Measurements from ENCODE around the gene GPR12.

The GPR12 gene

DNA sequence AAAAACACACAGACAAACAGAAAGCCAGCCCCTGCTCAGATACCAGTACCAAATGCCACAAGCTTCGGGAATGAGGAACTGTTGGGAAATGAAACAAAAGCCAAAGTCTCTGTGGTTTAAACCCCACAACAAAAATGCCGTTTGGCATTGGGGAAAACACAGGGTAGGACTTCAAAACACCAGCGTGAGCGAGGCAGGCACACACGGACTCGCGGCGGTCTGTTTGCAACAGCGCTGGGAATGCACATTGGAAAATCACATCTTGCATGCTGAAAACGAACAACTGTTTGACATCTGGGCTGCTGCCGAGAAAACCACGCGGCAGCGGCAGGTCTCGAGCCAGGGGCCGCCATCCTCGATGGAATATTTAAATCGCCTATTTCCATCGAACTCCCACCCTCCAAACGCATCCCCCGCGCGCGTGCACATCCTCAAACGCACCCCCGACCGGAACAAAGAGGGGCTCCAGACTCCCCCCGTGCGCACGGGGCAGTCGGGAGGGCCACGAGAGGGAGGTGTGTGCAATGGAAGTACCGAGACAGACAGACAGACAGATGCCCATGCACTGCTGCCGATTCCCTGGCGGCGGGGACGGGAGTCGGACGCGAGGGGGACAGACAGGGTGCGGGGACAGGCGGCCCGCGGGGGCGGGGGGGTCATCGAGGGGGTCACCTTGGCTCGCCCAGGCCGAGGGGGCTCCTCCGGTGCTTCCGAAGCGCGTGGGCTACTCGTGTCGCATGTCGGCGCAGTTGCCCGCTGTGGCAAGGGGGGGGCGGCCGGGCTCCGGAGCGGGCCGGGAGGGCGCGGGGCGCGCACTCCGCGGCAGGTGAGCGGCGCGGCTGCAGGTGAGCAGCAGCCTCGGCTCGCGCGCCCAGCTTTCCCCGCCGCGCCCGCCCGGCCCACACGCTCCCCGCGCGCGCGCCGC lies at the start of gene GPR12:
Gene GPR12 (minus strand): TSS at position 880 of the 925 bp plus-strand sequence. CDS start 959 bp downstream, outside the sequence.
- DNase-seq (ENCODE audit: extremely low read depth in 1 of 2, low read depth in 1 of 2), result no peak

GRCh38 chr13:26810095-26810494 lies 49.5 kb upstream of the GPR12 start:
- DNase-seq (ENCODE audit: extremely low read depth in 1 of 2, low read depth in 1 of 2), result no peak

GRCh38 chr13:26806891-26807290 lies 46.3 kb upstream of the GPR12 start:
- no peak for DNase-seq (ENCODE audit: extremely low read depth in 1 of 2, low read depth in 1 of 2)

DNA sequence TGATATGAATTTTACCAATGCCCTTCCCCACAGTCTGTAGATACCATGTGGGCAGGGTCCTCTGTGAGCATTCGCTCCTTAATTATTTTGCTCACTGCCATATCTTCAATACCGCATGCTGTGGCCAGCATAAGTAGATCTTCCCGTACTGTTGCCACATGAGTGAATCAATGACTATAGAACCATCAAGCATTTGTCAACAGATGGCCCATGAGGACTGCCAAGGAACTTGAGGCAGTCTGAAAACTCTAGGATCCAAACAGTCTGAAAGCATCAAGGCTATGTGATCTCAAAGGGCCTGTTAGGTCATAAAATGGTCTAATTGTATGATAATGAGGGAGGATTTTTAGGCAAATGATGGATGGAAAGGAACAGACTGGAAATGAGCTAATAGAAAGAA lies 27.4 kb upstream of the GPR12 start:
- DNase-seq (ENCODE audit: extremely low read depth in 1 of 2, low read depth in 1 of 2), result no peak

GRCh38 chr13:26786651-26787295 lies 26.2 kb upstream of the GPR12 start:
- DNase-seq (ENCODE audit: extremely low read depth in 1 of 2, low read depth in 1 of 2), result no peak

- DNase-seq (ENCODE audit: extremely low read depth in 1 of 2, low read depth in 1 of 2), result peak; percentile 16 to 39
Measured at GRCh38 chr13:26785838-26786630, 25.4 kb upstream of the GPR12 start.

DNA sequence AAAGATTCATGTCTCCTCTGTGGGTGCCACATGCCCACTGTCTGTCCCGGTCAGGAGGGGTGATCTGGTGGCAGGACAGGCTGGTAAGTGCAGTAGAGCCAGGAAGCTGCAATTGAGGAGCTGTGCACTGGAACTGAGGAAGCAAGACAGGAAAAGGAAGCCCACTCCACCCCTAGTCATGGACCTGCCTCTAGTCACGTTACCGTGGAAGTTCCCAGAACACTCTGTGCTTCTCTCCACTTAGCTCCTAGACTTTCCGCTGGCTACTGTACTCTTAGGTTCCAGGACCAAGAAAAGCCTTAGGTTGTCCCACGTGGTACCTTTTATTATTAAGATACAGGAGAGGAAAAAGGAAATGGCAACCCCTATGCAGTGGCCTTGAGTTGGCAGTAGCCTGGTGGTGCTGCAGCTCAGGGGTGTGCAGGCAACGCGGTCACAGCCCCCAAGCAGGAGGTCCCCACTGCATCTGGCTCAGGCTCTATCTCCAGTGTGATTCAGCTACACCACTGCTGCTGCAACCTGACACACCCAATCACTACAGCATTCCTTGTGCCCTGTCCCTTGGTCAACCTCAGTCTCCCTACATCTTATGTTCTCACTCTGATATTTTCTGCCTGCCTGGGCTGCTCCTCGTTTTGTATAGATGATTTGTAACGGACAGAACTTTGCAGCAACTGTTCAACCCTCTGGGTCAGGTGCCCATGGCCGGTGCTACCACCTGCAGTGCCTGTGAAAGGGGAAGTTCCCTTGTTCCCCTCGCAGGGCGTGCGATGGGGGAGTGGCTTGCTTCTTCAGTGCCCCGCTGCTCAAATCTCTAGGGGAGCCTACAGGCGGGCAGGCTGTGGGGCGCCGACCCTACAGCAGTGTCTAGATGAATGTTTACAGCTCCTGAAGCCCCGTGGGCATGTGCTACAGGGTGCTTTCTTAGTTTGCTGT lies 24.4 kb upstream of the GPR12 start:
- no peak for DNase-seq (ENCODE audit: extremely low read depth in 1 of 2, low read depth in 1 of 2)

DNA sequence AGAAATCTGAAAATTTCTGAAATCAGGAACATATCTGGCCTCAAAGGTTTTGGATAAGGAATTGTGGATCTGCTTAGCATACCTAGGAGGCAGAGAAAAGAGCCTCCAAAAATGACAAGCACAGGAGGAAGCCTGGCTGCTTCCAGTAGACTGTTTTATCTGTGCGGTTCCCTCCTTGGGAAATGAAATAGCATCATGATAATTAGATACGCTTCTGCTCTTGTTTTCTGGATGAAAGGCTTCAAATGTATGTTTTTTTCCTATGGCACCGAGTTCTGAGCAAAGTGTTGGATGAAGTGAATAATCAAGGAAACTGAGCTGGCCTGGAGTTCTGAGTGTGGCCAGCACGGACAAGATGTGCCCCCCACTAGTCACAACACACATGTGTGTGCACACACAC lies 19.8 kb upstream of the GPR12 start:
- DNase-seq (ENCODE audit: extremely low read depth in 1 of 2, low read depth in 1 of 2), result no peak

GRCh38 chr13:26779321-26779720 lies 18.7 kb upstream of the GPR12 start:
- no peak for DNase-seq (ENCODE audit: extremely low read depth in 1 of 2, low read depth in 1 of 2)

GRCh38 chr13:26772531-26772930 lies 11.9 kb upstream of the GPR12 start:
- no peak for DNase-seq (ENCODE audit: extremely low read depth in 1 of 2, low read depth in 1 of 2)

GRCh38 chr13:26771796-26772195 lies 11.2 kb upstream of the GPR12 start:
- DNase-seq (ENCODE audit: extremely low read depth in 1 of 2, low read depth in 1 of 2), result no peak

GRCh38 chr13:26762745-26763345 lies 2.3 kb upstream of the GPR12 start:
- no peak for DNase-seq (ENCODE audit: extremely low read depth in 1 of 2, low read depth in 1 of 2)

DNA sequence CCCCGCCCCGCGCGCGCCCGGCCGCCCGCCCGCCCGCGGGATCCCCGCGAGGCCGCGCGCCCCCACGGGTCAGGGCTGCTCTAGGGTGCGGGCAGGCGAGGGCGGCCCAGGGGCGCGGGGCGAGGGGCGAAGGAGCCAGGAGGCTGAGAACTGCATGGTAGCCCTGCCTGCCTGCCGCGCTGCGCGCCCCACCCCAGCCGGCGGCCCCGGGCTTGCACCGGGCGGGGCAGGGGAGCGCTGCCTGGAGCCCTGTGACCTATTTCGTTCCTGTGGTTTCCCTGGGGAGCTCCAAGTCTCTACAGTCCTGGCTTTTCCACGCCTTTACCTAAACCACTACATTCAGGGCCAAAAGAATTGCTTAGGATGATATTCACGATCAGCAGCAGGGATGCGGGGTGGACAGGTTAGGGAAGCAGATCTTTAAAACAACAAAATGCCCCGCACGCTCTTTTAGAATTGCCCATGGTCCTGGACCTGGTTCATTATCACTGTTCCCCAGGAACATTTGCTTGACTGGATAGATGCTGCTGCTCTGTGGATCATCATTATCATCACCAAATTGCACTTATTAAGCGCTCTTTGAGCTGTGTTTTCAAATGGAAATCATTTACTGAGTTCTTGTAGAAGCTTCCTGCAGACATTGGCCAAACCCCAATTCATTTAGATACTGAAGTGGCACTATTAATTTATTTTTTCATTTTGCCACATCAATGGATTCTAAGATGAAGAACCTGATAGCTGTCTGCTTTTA lies 421 bp upstream of the GPR12 start:
- no peak for DNase-seq (ENCODE audit: extremely low read depth in 1 of 2, low read depth in 1 of 2)

DNA sequence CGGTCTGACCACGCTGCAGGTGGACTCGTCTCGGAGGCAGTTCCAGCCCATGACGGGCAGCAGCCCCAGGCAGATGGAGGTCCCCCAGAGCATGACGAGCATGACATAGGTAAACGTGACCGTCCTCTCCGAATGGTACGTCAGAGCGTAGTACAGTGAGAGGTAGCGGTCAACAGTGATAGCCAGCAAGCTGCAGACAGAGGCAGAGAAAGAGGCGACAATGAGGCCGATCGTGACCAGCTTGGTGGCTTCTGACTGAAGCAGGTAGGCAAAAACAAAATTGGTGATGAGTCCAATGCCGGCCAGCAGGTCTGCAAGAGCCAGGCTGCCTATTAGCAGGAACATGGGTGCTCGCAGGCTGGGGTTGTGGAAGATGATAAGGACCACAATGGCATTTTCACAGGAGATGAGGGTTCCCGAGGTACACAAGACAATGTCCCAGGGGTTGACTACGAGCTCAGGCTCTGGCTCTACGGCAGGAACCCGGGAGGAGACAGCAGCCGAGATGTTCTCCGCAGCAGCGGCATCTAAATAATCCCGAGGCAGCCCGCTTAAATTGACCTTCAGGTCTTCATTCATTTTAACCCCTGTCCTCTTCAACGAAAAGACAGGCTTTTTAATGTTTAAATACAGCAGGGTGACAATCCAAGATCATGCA lies 1.2 kb downstream of the GPR12 start:
- no peak for DNase-seq (ENCODE audit: extremely low read depth in 1 of 2, low read depth in 1 of 2)

GRCh38 chr13:26758496-26759157 lies 2.0 kb downstream of the GPR12 start:
- DNase-seq (ENCODE audit: extremely low read depth in 1 of 2, low read depth in 1 of 2), result no peak

GRCh38 chr13:26756961-26757360 lies 3.6 kb downstream of the GPR12 start:
- DNase-seq (ENCODE audit: extremely low read depth in 1 of 2, low read depth in 1 of 2), result no peak

- DNase-seq (ENCODE audit: extremely low read depth in 1 of 2, low read depth in 1 of 2), result no peak
Measured at GRCh38 chr13:26752671-26753070, 7.9 kb downstream of the GPR12 start.

- DNase-seq (ENCODE audit: extremely low read depth in 1 of 2, low read depth in 1 of 2), result no peak
Measured at GRCh38 chr13:26749905-26750304, 10.7 kb downstream of the GPR12 start.
